Measurements from ENCODE around the gene LUZP4.
A peak's percentile ranks its signal among the peaks of the same experiment; 100 is the strongest.
"Not testable (repeated sequence)": the region's sequence is repeated elsewhere in the genome, so short reads cannot be mapped to it uniquely, and the experiment has no call there.

The LUZP4 gene

DNA sequence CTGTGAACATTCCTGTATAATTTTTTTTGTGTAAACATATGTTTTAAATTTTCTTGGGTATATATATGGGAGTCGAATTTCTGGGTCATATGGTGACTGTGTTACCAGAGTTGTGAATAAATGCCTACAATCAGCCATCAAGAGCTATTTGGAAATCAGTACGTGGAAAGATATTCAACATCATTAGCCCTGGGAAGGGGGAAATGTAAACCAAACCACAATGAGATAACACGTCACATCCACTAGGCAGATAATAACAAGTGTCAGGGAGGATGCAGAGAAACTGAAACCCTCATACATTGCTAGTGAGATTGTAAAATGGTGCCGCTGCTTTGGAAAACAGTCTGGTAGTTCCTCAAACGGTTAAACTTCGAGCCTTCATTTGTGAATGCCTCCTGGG is 43.9 kb downstream of the LUZP4 start:
- no peak for DNase-seq (ENCODE audit: insufficient read length, low spot score)
- no peak for FAIRE-seq

DNA sequence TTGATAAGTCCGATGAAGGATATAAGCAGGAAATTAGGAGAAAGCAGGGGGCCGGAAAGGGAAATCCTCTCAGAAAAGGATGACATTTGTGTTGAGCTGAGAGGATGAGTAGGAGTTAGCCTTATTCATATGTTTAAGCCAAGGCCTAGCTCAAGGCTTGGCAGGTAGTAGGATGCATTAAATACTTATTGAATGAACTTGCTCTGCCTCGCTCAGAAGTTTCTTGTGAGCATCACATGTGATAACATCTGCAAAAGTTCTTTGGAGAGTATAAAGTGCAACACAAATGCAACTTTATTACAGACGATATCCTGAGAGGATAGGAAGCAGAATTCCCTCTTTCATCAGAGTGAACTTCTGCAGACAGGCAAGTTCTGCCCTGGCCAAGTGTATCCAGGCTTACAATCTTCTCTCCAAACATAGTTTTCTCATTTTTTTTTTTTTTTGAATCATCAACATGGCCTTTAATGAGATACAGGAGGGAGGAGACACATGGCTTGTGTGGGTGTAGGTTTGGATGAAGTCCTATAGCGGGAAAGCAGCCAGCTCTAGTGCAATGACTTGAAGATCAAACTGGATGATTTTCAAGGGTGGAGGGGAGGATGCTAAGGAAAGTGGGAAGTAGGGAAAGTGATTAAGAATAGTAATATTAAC is 48.1 kb downstream of the LUZP4 start:
- no peak for FAIRE-seq
- no peak for DNase-seq (ENCODE audit: insufficient read length, low spot score)

DNA sequence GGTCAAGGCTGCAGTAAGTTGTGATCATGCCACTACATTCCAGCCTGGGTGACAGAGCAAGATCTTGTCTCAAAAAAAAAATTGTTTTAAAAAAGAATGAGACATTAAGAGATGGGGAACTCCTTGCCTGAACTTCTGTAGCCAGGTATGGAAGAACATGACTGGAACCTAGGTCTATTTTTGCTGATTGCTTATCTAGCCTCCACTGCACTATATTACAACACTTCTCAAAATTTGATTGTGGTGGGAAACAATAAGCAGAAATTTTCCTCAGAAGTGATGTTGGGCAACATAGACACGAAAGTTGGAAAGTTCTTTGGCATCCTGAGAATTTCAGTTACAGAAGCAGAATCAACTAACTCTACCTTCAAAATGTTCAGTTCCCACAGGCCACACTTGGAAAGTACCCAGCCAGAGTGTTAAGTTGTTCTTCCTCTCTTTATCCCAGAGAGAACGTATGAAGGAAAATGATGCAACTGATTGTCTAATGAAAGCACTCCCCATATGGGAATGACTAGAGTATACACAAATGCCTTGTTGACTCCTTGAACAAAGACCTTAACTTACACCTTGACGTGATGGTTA is 50.0 kb downstream of the LUZP4 start:
- DNase-seq (ENCODE audit: insufficient read length, low spot score) (no peak), FAIRE-seq (no peak)

DNA sequence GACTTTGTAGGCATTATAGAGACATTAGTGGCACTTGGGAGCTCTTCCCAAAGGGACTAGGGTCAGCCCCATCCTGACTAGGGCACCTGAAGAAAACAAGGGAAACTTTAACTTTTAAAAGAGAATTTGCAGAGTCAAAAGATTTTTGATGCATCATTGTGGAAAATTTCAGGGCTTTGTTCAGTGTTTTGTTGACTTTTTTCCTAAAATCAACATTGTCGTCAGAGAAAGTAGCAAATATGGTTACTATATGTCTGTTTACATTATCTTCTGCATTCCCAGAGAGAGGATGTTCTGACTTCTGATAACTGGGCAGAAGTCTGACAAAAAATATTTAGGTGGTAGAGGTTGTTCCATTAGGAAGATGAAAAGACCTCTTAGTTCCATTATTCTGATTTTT is 51.9 kb downstream of the LUZP4 start:
- DNase-seq (ENCODE audit: insufficient read length, low spot score) (no peak), FAIRE-seq (no peak)

DNA sequence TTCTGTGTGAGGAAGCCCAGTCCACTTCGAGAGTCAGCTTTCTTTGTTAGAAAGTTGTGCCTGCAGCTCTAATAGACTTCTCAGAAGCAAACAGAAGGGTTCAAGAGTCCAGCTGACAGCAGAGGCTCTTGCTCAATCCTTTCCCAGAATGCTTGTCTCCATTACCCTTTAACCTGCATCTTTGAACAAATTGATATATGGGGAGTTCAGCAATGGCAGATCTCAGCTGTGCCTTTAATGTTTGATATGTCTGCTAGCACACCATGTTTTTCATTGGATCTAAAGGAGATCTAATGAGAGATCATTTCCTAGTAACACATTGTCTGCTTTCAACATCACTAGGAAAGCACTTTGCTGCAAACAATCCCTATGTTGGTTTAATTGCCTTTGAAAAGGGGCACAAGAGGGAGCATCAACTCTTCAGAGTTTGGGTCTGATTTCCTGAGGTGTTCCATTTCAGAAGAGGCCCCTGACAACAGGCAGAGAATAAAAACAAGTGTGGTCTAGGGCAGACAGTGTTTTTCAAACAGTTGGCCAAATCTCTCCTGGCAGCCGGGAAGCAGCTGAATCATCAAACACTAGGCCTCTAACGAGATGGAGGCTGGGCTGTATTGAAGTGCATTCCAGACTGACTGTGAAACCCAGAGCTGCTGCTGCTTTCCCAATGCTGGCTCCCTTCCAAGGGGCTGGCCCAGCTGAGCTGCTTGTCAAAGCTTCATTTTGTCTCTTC is 55.5 kb downstream of the LUZP4 start:
- FAIRE-seq (no peak), DNase-seq (ENCODE audit: insufficient read length, low spot score) (peak; percentile 44)

DNA sequence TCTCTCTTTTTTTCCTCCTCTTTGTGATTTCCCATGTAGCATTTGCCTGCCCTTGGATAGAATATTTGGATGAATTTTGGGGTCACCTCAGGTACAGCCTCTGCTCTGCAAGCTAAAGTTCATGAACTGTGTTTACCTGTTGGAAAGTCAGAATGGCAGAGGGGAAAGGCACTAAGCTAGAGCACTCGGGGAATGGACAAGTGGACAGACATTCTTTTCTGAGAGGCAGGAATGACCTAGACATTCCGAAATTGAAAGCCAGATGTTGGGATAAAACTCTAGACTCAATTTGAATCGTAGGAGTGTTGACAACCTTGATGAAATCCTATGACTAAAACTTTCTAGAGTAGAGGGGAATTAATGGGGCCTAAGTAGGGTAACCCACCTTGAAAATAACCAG is 56.1 kb downstream of the LUZP4 start:
- DNase-seq (ENCODE audit: insufficient read length, low spot score) (no peak), FAIRE-seq (no peak)

DNA sequence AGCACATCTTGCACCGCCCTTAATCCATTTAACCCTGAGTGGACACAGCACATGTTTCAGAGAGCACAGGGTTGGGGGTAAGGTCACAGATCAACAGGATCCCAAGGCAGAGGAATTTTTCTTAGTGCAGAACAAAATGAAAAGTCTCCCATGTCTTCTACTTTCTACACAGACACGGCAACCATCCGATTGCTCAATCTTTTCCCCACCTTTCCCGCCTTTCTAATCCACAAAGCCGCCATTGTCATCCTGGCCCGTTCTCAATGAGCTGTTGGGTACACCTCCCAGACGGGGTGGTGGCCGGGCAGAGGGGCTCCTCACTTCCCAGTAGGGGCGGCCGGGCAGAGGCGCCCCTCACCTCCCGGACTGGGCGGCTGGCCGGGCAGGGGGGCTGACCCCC is 57.2 kb downstream of the LUZP4 start:
- not testable (repeated sequence) for FAIRE-seq; DNase-seq (ENCODE audit: insufficient read length, low spot score)

- FAIRE-seq (no peak), DNase-seq (ENCODE audit: insufficient read length, low spot score) (no peak)
Observed at GRCh38 chrX:115348446-115349225, 59.1 kb downstream of the LUZP4 start.

DNA sequence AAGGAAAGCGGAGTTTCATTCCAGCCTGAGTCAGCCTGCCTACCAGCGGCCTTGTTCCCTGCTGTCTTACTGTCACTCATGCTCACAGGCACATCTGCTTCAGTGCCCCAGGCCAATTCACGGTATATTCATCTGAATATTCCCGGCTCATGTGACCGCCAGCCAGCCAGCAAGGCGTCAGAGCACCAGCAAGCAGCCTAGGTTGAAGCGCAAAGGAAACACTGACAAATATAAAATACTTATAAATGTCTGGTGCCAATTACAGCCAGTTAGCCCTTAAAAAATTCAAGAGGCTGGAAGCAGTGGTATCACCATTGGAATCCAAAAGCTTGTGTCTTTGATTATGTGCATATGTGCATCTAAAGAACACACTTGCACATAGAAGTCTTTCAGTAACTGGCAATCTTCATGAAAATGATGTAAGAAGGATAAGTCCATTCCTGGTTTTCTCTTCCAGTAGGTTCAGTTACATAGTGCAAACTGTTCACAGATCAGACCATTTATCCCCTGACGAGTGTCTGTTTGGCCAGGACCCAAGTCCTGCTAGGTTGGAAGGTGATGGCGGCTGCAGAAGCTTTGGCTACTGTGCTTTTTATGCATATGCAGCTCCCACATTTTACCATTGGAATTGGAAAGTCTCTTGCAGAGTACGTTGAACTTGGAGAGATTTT is 61.3 kb downstream of the LUZP4 start:
- DNase-seq (ENCODE audit: insufficient read length, low spot score) (no peak), FAIRE-seq (no peak)

- no peak for DNase-seq (ENCODE audit: insufficient read length, low spot score)
- FAIRE-seq, result no peak
Observed at GRCh38 chrX:115356369-115356768, 66.9 kb downstream of the LUZP4 start.

All from HTR-8/SVneo (cell line).